Activated T-cell treated with anti-CD3 and anti-CD28 coated beads, Interleukin-2, amount 50 U/mL, for 1 hour (primary cell): ENCODE measurements around the gene TMCO4.

Experiments
- DNase-seq: peaks from one replicate; pipeline ENCODE4 v3.0.0-alpha.2; 2020

The TMCO4 gene

DNA sequence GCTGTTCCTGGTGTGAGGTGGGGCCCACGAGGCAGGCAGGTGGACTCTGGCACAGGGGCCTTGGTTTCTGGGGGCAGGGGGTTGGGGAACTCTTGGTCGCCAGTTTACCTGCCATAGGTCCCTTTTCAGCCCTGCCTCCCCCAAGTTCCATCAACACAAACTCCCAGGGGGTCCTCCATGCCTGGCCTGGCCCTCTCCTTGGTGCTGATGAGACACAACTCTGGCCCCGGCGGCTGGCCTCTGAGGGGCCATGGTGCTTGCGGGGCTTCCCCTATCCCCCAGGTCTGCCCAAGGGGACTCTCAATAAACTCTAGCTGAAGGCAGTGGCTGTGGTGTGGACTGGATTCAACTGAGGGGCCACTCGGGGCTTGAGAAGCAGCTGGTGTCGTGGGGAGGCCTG lies 119.1 kb downstream of the TMCO4 start:
- no peak for DNase-seq

DNA sequence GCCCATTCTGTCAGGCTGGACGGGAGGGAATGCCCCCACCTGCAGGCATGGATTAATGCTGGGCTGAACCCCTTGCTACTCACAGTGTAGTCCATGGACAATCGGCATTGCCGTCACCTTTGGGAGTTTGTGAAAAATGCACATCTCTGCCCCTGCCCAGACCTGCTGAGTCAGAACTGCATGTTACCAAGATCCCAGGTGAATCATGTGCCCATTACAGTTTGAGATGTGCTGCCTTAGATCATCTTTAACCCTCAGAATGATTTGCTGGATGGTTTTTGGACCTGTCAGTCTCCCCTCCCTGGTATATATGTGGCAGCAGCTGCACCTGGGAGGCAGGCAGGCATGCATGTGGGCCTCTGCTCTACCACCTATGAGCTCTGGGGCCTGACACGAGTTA lies 120.0 kb downstream of the TMCO4 start:
- no peak for DNase-seq

GRCh38 chr1:19678931-19679453 lies 120.7 kb downstream of the TMCO4 start:
- DNase-seq = no peak

GRCh38 chr1:19678493-19678892 lies 121.2 kb downstream of the TMCO4 start:
- DNase-seq = no peak

DNA sequence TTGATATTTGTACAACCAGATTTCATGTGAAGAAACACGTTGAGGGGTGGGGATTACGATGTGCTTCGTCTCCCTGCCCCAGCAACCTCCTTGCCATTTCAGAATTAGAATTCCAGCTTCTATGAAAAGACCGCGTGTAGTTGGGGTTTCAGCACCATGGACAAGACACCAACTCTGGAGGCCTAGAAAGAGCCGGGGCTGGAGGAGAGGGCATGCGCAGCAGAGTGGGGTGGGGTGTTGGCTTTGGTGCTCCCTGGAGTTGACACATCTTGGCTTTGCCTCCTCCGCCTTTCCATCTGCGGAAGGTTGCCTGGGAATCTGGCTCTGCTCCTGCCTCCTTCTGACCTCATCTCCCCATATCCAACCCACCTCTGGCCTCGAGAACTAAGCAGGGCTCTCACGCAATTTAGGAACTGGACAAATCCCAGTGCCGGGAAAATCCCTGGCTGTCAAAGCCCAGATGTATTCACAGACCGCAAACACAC lies 123.2 kb downstream of the TMCO4 start:
- no peak for DNase-seq

GRCh38 chr1:19675797-19676196 lies 123.9 kb downstream of the TMCO4 start:
- no peak for DNase-seq

- no peak for DNase-seq
Measured at GRCh38 chr1:19672237-19672636, 127.5 kb downstream of the TMCO4 start.

DNA sequence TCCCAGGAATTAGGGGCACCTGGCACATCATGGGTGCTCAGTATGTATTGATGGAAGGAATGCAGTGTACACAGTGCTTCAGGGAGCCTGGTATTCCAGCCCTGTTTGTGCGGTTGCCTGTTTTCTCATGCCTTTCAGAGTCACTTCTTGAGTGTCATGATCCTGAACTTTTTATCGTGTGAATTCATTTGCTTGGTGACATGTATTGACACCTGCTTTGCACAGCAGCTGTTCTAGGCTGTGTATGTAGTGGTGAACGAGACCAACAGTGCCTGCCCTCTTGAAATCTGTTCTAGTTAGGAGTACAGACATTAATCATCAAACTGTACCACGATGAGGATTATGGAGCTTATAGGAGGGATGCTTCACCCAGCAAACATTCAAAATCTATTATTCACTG lies 128.9 kb downstream of the TMCO4 start:
- no peak for DNase-seq

DNA sequence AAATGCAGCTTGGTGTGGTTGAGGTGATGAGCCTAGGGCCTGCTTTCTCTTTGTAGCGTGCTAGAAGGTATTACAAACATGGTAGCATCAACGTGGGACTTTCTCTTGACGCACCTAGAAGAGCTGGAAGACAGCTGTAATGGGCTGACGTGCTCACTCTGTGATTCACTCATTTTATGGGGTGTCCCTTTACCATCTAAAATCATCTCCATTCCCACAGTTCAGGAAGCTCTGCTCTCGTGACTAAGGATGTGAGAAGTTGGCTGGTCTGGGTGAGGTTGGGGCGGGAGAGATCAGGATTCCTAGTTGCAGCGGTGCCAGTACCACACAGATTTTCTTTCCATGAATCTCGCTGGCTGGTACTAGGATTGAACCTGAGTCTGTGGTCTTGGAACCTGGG lies 130.8 kb downstream of the TMCO4 start:
- no peak for DNase-seq

DNA sequence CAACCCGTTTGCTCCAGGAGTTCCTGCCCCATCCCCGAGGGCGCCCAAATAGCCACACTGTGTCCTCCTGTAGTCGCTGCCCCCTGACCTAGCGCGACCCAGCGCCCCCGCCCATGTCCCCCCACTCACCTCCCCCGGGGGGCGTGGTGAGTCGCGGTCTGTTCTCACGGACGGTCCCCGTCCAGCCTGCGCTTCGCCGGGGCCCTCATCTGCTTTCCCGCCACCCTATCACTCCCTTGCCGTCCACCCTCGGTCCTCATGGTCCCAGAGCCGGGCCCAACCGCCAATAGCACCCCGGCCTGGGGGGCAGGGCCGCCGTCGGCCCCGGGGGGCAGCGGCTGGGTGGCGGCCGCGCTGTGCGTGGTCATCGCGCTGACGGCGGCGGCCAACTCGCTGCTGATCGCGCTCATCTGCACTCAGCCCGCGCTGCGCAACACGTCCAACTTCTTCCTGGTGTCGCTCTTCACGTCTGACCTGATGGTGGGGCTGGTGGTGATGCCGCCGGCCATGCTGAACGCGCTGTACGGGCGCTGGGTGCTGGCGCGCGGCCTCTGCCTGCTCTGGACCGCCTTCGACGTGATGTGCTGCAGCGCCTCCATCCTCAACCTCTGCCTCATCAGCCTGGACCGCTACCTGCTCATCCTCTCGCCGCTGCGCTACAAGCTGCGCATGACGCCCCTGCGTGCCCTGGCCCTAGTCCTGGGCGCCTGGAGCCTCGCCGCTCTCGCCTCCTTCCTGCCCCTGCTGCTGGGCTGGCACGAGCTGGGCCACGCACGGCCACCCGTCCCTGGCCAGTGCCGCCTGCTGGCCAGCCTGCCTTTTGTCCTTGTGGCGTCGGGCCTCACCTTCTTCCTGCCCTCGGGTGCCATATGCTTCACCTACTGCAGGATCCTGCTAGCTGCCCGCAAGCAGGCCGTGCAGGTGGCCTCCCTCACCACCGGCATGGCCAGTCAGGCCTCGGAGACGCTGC lies 133.9 kb downstream of the TMCO4 start:
- peak; percentile 35 for DNase-seq

DNA sequence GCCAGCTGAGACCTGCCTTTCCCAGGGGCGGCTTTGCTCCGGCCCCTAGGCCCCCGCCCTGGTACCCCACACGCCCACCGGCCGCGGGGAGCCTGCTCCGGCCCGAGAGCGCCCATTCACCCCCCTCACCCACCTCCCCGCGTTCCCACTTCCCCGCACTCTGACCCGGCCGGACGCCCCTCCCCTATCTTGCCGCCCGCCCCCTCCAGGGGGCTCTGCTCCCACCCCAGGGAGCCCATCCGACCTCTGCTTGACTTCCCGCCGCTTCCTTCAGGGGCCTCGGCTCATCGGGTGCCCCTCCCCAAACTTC lies 134.6 kb downstream of the TMCO4 start:
- DNase-seq = no peak

GRCh38 chr1:19664453-19665185 lies 135.1 kb downstream of the TMCO4 start, which contains the start of gene HTR6:
Gene HTR6 (plus strand): TSS chr1:19664875. CDS start chr1:19665754, 879 bp downstream.
- DNase-seq = peak; percentile 60

GRCh38 chr1:19662313-19662712 lies 137.4 kb downstream of the TMCO4 start:
- no peak for DNase-seq

DNA sequence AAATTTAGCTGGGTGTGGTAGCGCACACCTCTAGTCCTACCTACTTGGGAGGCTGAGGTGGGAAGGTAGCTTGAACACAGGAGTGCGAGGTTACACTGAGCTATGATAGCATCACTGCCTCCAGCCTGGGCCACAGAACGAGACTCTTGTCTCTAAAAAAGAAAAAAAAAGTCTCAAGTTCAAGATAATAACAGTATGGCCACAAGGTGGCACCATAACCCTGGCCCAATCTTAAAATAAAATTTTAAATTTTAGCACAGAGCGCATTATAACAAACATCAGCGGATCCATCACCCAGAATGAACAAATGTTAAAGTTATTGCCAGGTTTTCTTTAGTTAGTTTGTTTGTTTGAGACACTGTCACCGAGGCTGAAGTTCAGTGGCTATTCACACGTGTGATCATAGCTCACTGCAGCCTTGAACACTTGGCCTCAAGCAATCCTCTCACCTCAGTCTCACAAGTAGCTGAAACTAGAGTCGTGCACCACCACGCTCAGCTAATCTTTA lies 137.9 kb downstream of the TMCO4 start:
- peak; percentile 43 for DNase-seq

- no peak for DNase-seq
Measured at GRCh38 chr1:19658186-19658585, 141.5 kb downstream of the TMCO4 start.

DNA sequence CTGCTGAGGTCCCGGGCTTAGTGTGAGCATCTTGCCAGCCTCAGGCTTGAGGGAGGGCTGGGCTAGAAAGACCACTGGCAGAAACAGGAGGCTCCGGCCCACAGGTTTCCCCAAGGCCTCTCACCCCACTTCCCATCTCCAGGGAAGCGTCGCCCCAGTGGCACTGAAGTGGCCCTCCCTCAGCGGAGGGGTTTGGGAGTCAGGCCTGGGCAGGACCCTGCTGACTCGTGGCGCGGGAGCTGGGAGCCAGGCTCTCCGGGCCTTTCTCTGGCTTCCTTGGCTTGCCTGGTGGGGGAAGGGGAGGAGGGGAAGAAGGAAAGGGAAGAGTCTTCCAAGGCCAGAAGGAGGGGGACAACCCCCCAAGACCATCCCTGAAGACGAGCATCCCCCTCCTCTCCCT lies 142.2 kb downstream of the TMCO4 start:
- no peak for DNase-seq

- DNase-seq = no peak
Measured at GRCh38 chr1:19656780-19657466, 142.8 kb downstream of the TMCO4 start.

DNA sequence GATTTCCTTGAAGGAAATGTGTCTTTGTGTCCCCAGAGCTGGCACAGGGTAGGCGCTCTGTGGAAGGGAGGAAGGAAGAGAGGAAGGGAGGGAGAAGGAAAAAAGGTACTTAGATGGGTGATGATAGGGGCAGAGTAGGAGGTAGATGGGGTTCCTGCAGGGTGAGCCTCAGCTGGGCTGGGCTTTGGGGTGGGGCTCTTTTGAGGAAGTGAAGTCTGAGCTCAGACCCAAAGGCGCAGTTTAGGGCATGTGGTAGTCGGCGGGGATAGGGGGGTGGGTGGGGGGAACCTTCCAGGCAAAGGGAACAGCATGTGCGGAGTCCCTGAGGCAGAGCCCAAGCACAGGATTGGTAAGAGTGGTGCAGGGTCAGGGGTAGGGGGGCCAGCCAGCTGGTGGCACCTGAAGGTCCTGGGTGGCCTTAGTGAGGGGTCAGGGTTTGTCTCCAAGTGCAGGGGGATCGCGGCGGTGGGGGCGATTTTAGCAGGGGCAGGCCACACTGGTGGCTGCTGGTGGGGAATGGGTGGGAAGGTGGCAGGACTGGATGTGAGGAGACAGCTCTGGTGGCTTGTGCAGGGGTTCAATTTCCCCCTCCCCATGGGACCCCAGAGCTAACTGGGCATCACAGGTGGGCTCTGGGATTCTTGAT lies 143.5 kb downstream of the TMCO4 start:
- DNase-seq = no peak

GRCh38 chr1:19655718-19656080 lies 144.0 kb downstream of the TMCO4 start:
- DNase-seq = no peak

DNA sequence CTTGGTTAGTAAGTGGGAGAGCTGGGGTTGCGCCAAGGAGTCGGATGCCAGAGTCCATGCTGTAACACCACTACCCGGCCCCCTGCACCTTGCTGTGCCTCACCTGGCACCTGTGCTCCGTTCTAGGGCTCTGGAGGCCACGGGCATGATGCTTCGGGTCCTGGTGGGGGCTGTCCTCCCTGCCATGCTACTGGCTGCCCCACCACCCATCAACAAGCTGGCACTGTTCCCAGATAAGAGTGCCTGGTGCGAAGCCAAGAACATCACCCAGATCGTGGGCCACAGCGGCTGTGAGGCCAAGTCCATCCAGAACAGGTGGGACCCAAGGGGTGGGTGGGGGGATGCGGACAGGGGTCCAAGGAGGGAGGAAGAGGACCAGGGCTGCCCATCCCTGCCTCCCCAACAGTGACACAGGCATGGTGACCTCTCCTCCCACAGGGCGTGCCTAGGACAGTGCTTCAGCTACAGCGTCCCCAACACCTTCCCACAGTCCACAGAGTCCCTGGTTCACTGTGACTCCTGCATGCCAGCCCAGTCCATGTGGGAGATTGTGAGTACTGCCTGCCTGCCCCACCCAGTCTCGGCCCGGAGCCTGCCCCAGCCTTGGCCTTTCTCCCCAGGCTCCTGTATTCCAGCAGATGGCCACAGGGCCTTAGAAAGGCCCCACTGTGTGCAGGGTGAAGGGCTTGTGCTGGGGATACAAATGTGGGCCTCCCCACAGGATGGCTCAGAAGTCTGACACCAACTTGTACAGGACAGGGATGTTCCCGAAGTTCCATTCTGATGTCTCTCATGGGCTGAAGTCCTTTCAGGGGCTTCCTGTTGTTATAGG lies 144.6 kb downstream of the TMCO4 start:
- DNase-seq = no peak

DNA sequence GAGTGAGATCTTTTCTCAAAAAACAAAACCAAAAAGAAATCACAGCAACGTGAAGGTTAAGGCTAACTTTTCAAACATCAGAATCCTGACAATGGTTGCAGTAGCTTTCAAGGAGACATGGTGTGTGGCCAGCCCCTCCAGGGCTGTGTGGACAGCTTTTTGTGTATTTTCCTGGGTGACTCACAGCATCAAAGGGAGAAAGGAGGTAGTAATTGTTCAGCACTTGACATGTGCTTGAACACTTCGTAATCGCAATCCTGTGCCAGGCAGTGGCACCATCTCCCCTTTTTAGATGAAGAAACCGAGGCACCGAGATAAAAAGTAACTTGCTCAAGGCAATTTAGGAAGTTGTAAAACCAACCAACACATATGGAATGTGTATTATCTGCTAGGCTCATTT lies 145.3 kb downstream of the TMCO4 start:
- DNase-seq = no peak
